ENCODE measurements around the gene HOXC4.

Gene HOXC4

GRCh38 chr12:54045401-54045800 lies 8.2 kb upstream of the HOXC4 start:
- Histone ChIP-seq H3K27me3 (ENCODE audit: low read depth, low read length) (no peaks in the 10 kb centered on the region), H3K9me3 (ENCODE audit: insufficient read depth, low read length) (no peaks in the 10 kb centered on the region), H4K20me1 (ENCODE audit: insufficient read depth, low read length) (no peaks in the 10 kb centered on the region)

GRCh38 chr12:54045868-54046521 lies 7.6 kb upstream of the HOXC4 start:
- H2AFZ ChIP-seq (ENCODE audit: low read depth, low read length): no peak overlapping the region
- no peaks in the 10 kb centered on the region for H3K36me3 ChIP-seq (replicated peaks; ENCODE audit: low read depth, low read length)
- H4K20me1 ChIP-seq (ENCODE audit: insufficient read depth, low read length): no peaks in the 10 kb centered on the region
- no peak overlapping the region for H3K4me2 ChIP-seq (ENCODE audit: low read length)
- H3K27ac ChIP-seq (ENCODE audit: low read length): no peak overlapping the region
- H3K4me1 ChIP-seq (ENCODE audit: low read length): peaks cover 38% of the 10 kb centered on the region
- no peak for TF ChIP-seq EZH2phosphoT487 (IDR thresholded peaks at IDR 0.05; ENCODE audit: low read depth)
- TF ChIP-seq CTCF (IDR thresholded peaks at IDR 0.05; ENCODE audit: low read depth, low read length): no peak
- no peak overlapping the region for H3K4me3 ChIP-seq (ENCODE audit: low read length)
- H3K9me3 ChIP-seq (ENCODE audit: insufficient read depth, low read length): no peaks in the 10 kb centered on the region
- H3K9ac ChIP-seq (ENCODE audit: low read length): no peak overlapping the region
- H3K79me2 ChIP-seq (ENCODE audit: low read length): no peaks in the 10 kb centered on the region
- H3K27me3 ChIP-seq (ENCODE audit: low read depth, low read length): no peaks in the 10 kb centered on the region

More at GRCh38 chr12:54045401-54045800, 8.2 kb upstream of the HOXC4 start:
- TF ChIP-seq EZH2phosphoT487 (IDR thresholded peaks at IDR 0.05; ENCODE audit: low read depth) (no peak), CTCF (IDR thresholded peaks at IDR 0.05; ENCODE audit: low read depth, low read length) (no peak)
- Histone ChIP-seq H3K9ac (ENCODE audit: low read length) (no peak overlapping the region), H3K27ac (ENCODE audit: low read length) (no peak overlapping the region), H2AFZ (ENCODE audit: low read depth, low read length) (no peak overlapping the region), H3K36me3 (replicated peaks; ENCODE audit: low read depth, low read length) (no peaks in the 10 kb centered on the region), H3K79me2 (ENCODE audit: low read length) (no peaks in the 10 kb centered on the region), H3K4me2 (ENCODE audit: low read length) (no peak overlapping the region), H3K4me3 (ENCODE audit: low read length) (no peak overlapping the region), H3K4me1 (ENCODE audit: low read length) (peaks cover 32% of the 10 kb centered on the region)

GRCh38 chr12:54046809-54047159 lies 6.9 kb upstream of the HOXC4 start:
- Histone ChIP-seq H3K4me2 (ENCODE audit: low read length) (no peak overlapping the region), H3K9ac (ENCODE audit: low read length) (no peak overlapping the region), H3K27ac (ENCODE audit: low read length) (no peak overlapping the region), H4K20me1 (ENCODE audit: insufficient read depth, low read length) (no peaks in the 10 kb centered on the region), H3K36me3 (replicated peaks; ENCODE audit: low read depth, low read length) (no peaks in the 10 kb centered on the region), H3K79me2 (ENCODE audit: low read length) (no peaks in the 10 kb centered on the region), H3K27me3 (ENCODE audit: low read depth, low read length) (no peaks in the 10 kb centered on the region), H3K4me1 (ENCODE audit: low read length) (peaks cover 39% of the 10 kb centered on the region), H2AFZ (ENCODE audit: low read depth, low read length) (no peak overlapping the region), H3K9me3 (ENCODE audit: insufficient read depth, low read length) (no peaks in the 10 kb centered on the region), H3K4me3 (ENCODE audit: low read length) (no peak overlapping the region)
- TF ChIP-seq CTCF (IDR thresholded peaks at IDR 0.05; ENCODE audit: low read depth, low read length) (no peak), EZH2phosphoT487 (IDR thresholded peaks at IDR 0.05; ENCODE audit: low read depth) (no peak)

- Histone ChIP-seq H3K9ac (ENCODE audit: low read length) (no peak overlapping the region), H3K27me3 (ENCODE audit: low read depth, low read length) (no peaks in the 10 kb centered on the region)
These were observed 6.3 kb upstream of the HOXC4 start for GRCh38 chr12:54047160-54047963.

More at GRCh38 chr12:54047160-54047963, 6.3 kb upstream of the HOXC4 start:
- no peaks in the 10 kb centered on the region for H3K79me2 ChIP-seq (ENCODE audit: low read length)
- H4K20me1 ChIP-seq (ENCODE audit: insufficient read depth, low read length): no peaks in the 10 kb centered on the region
- H3K4me2 ChIP-seq (ENCODE audit: low read length): no peak overlapping the region
- no peak overlapping the region for H2AFZ ChIP-seq (ENCODE audit: low read depth, low read length)
- peaks cover 40% of the 10 kb centered on the region for H3K4me1 ChIP-seq (ENCODE audit: low read length)
- H3K36me3 ChIP-seq (replicated peaks; ENCODE audit: low read depth, low read length): no peaks in the 10 kb centered on the region
- no peaks in the 10 kb centered on the region for H3K9me3 ChIP-seq (ENCODE audit: insufficient read depth, low read length)
- no peak for TF ChIP-seq CTCF (IDR thresholded peaks at IDR 0.05; ENCODE audit: low read depth, low read length)
- no peak for TF ChIP-seq EZH2phosphoT487 (IDR thresholded peaks at IDR 0.05; ENCODE audit: low read depth)
- no peak overlapping the region for H3K27ac ChIP-seq (ENCODE audit: low read length)
- H3K4me3 ChIP-seq (ENCODE audit: low read length): no peak overlapping the region
